Sigmoid colon (tissue), 3 donors: Measurements from ENCODE around the gene IGSF21.

Source experiments
- POLR2A ChIP-seq, 2 donors: fragments of 450-650 bp; IDR thresholded peaks; one replicate each; pipeline ENCODE4 v1.6.1; 2016; ENCODE audit warnings: antibody characterized with exemption in 2 of 2, mild to moderate bottlenecking in 2 of 2, moderate library complexity in 2 of 2
- TF ChIP-seq, protein P1 (sequence below), 4 experiments: fragments of 450-650 bp in 3 of 4; fragments of 200-600 bp in 1 of 4; IDR thresholded peaks; one replicate each; pipeline ENCODE4 v1.5.1; 2016 to 2019; ENCODE audit warnings: antibody characterized with exemption in 4 of 4, mild to moderate bottlenecking in 3 of 4, moderate library complexity in 2 of 4

DNA sequence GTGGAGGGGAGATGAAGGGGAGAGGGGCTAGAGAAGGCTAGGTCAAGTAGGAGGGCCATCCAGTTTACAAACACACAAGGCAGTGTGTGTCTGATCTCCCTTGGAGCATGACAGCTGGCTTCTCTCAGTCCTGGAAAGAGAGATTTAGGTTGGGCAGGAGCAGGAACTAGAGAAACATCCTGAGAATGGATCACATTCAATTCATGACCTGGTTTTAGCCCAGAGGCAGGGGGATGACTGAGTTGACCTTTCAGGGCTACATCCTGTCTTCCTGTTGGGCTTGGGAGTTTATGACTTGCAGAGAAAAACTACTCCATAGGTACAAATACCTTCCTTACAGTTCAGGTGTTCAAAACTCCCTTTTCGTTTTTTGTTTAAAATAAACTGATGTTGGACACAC is 97.0 kb downstream of the IGSF21 start:
- TF ChIP-seq, protein P1, sequence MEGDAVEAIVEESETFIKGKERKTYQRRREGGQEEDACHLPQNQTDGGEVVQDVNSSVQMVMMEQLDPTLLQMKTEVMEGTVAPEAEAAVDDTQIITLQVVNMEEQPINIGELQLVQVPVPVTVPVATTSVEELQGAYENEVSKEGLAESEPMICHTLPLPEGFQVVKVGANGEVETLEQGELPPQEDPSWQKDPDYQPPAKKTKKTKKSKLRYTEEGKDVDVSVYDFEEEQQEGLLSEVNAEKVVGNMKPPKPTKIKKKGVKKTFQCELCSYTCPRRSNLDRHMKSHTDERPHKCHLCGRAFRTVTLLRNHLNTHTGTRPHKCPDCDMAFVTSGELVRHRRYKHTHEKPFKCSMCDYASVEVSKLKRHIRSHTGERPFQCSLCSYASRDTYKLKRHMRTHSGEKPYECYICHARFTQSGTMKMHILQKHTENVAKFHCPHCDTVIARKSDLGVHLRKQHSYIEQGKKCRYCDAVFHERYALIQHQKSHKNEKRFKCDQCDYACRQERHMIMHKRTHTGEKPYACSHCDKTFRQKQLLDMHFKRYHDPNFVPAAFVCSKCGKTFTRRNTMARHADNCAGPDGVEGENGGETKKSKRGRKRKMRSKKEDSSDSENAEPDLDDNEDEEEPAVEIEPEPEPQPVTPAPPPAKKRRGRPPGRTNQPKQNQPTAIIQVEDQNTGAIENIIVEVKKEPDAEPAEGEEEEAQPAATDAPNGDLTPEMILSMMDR (IDR thresholded peaks at IDR 0.05) = no peak
- TF ChIP-seq POLR2A (IDR thresholded peaks at IDR 0.05) = no peak
